HUES64 (cell line): Measurements from ENCODE around the gene ZC3H12A.

Experiments
- H3K27ac ChIP-seq: 2 replicates; pipeline ENCODE4 v1.7.0; 2013; ENCODE audit warnings: low read depth, low read length, inconsistent platforms
- H3K27me3 ChIP-seq: 2 replicates; pipeline ENCODE4 v1.6.1; 2013; ENCODE audit warnings: mild to moderate bottlenecking, low read length; ENCODE audit not compliant: insufficient read depth
- H3K36me3 ChIP-seq: 2 replicates; pipeline ENCODE4 v1.6.1; 2013; ENCODE audit warnings: mild to moderate bottlenecking, low read length; ENCODE audit not compliant: insufficient read depth
- H3K4me1 ChIP-seq: 2 replicates; pipeline ENCODE4 v1.6.1; 2013; ENCODE audit warnings: mild to moderate bottlenecking, low read length, moderate library complexity; ENCODE audit not compliant: insufficient read depth
- H3K4me3 ChIP-seq: 2 replicates; pipeline ENCODE4 v1.5.1; 2013; ENCODE audit warnings: mild to moderate bottlenecking, low read length, moderate library complexity
- H3K9ac ChIP-seq: 2 replicates; pipeline ENCODE4 v1.6.1; 2013; ENCODE audit warnings: mild to moderate bottlenecking, low read depth, low read length
- H3K9me3 ChIP-seq: 2 replicates; pipeline ENCODE4 v1.6.1; 2013; ENCODE audit warnings: low read depth, low read length; ENCODE audit not compliant: insufficient read depth
- WGBS: fragments of 150-250, 120-280 bp; methylation state at CpG from one replicate; pipeline ENCODE4 v1.1.7; 2013; ENCODE audit warnings: missing lambda C conversion rate; 5-methylcytosine and 5-hydroxymethylcytosine counted together

The ZC3H12A gene

GRCh38 chr1:37473431-37474045, 842 bp upstream of the ZC3H12A start:
- Histone ChIP-seq H3K36me3 (peaks cover 16% of the 10 kb centered on the region), H3K27ac (no peak overlapping the region), H3K9me3 (no peaks in the 10 kb centered on the region), H3K27me3 (peaks cover 20% of the 10 kb centered on the region), H3K9ac (no peak overlapping the region), H3K4me1 (peaks cover 53% of the 10 kb centered on the region), H3K4me3 (peak overlapping the region; percentile 82)
- 46% methylated on average over 12 of the region's 12 CpGs for WGBS

- Histone ChIP-seq H3K27me3 (peaks cover 20% of the 10 kb centered on the region), H3K36me3 (peaks cover 23% of the 10 kb centered on the region), H3K27ac (peak overlapping the region; percentile 26; the same call in 1 of the 2 replicates), H3K9me3 (no peaks in the 10 kb centered on the region), H3K4me1 (peaks cover 53% of the 10 kb centered on the region), H3K4me3 (peak overlapping the region; percentile 82), H3K9ac (peak overlapping the region; percentile 67)
- WGBS, result 7% methylated on average over 38 of the region's 38 CpGs
Observed at GRCh38 chr1:37474697-37475379, 458 bp downstream of the ZC3H12A start.

GRCh38 chr1:37475380-37476086, 1.2 kb downstream of the ZC3H12A start:
- WGBS, result 84% methylated on average over 24 of the region's 24 CpGs

GRCh38 chr1:37476087-37476452, 1.7 kb downstream of the ZC3H12A start:
- Histone ChIP-seq H3K36me3 (peaks cover 35% of the 10 kb centered on the region), H3K4me3 (peak overlapping the region; percentile 7; the same call in 1 of the 2 replicates), H3K9ac (no peak overlapping the region), H3K27ac (no peak overlapping the region), H3K4me1 (peaks cover 52% of the 10 kb centered on the region), H3K27me3 (peaks cover 20% of the 10 kb centered on the region), H3K9me3 (no peaks in the 10 kb centered on the region)
- WGBS, result 75% methylated on average over 9 of the region's 9 CpGs

More at GRCh38 chr1:37475380-37476086, 1.2 kb downstream of the ZC3H12A start:
- Histone ChIP-seq H3K36me3 (peaks cover 29% of the 10 kb centered on the region), H3K27ac (no peak overlapping the region), H3K4me1 (peaks cover 53% of the 10 kb centered on the region), H3K27me3 (peaks cover 20% of the 10 kb centered on the region), H3K4me3 (peak overlapping the region; percentile 82), H3K9ac (no peak overlapping the region), H3K9me3 (no peaks in the 10 kb centered on the region)

- Histone ChIP-seq H3K4me3 (peak overlapping the region; percentile 7; the same call in 1 of the 2 replicates), H3K36me3 (peaks cover 40% of the 10 kb centered on the region), H3K4me1 (peaks cover 47% of the 10 kb centered on the region)
Observed at GRCh38 chr1:37476460-37477197, 2.2 kb downstream of the ZC3H12A start.

GRCh38 chr1:37477198-37477931, 3.0 kb downstream of the ZC3H12A start:
- H3K4me1 ChIP-seq, result peaks cover 40% of the 10 kb centered on the region
- H3K27ac ChIP-seq, result peak overlapping the region; percentile 86
- WGBS, result 23% methylated on average over 10 of the region's 10 CpGs
- peak overlapping the region; percentile 7; the same call in 1 of the 2 replicates for H3K4me3 ChIP-seq
- peaks cover 48% of the 10 kb centered on the region for H3K36me3 ChIP-seq
- H3K9me3 ChIP-seq, result no peaks in the 10 kb centered on the region
- H3K9ac ChIP-seq, result peak overlapping the region; percentile 40
- peaks cover 18% of the 10 kb centered on the region for H3K27me3 ChIP-seq

More at GRCh38 chr1:37476460-37477197, 2.2 kb downstream of the ZC3H12A start:
- WGBS, result 49% methylated on average over 5 of the region's 5 CpGs
- H3K27me3 ChIP-seq, result peaks cover 20% of the 10 kb centered on the region
- H3K9me3 ChIP-seq, result no peaks in the 10 kb centered on the region
- H3K27ac ChIP-seq, result peak overlapping the region; percentile 86
- peak overlapping the region; percentile 39 for H3K9ac ChIP-seq

GRCh38 chr1:37477946-37478345, 3.6 kb downstream of the ZC3H12A start:
- Histone ChIP-seq H3K36me3 (peaks cover 54% of the 10 kb centered on the region), H3K9ac (peak overlapping the region; percentile 40; the same call in 1 of the 2 replicates), H3K27ac (peak overlapping the region; percentile 86), H3K4me3 (no peak overlapping the region; the same call in 1 of the 2 replicates), H3K9me3 (no peaks in the 10 kb centered on the region), H3K27me3 (peaks cover 12% of the 10 kb centered on the region), H3K4me1 (peaks cover 36% of the 10 kb centered on the region)
- WGBS, result 89% methylated on average over 5 of the region's 5 CpGs

GRCh38 chr1:37478451-37478881, 4.1 kb downstream of the ZC3H12A start:
- Histone ChIP-seq H3K9ac (no peak overlapping the region), H3K9me3 (no peaks in the 10 kb centered on the region), H3K36me3 (peaks cover 58% of the 10 kb centered on the region), H3K4me1 (peaks cover 36% of the 10 kb centered on the region), H3K4me3 (no peak overlapping the region), H3K27ac (no peak overlapping the region), H3K27me3 (peaks cover 7% of the 10 kb centered on the region)
- 88% methylated on average over 8 of the region's 8 CpGs for WGBS

- peaks cover 33% of the 10 kb centered on the region for H3K4me1 ChIP-seq
- 93% methylated on average over 3 of the region's 3 CpGs for WGBS
- H3K9ac ChIP-seq, result no peak overlapping the region
Observed at GRCh38 chr1:37478890-37479254, 4.5 kb downstream of the ZC3H12A start.

More at GRCh38 chr1:37478890-37479254, 4.5 kb downstream of the ZC3H12A start:
- Histone ChIP-seq H3K9me3 (no peaks in the 10 kb centered on the region), H3K4me3 (no peak overlapping the region), H3K27ac (no peak overlapping the region), H3K36me3 (peaks cover 62% of the 10 kb centered on the region), H3K27me3 (peaks cover 3% of the 10 kb centered on the region)
